Thoracic aorta endothelial cell (primary cell): ENCODE results near the gene SRRM5. TPM values are rescaled to one million over a fixed set of nuclear protein-coding genes. Genes with fewer than 3 reads are reported as not detected.

Experiments
- small RNA-seq: library from RNA; depleted of rRNA; stranded (forward); fragments of <200 nt; gene quantifications from one replicate; pipeline ENCODE3, GENCODE V24; 2012
- total RNA-seq: library from RNA; depleted of rRNA; stranded (reverse); fragments of >200 nt; gene quantifications from 2 replicates; pipeline ENCODE4 v1.2.3, GENCODE V29; 2012

Gene SRRM5
- total RNA-seq = 0.07 and 0.27 TPM in 2 replicates

GRCh38 chr19:43611788-43612187 is at the start of gene SRRM5:
TSS of gene SRRM5 (plus strand) at chr19:43612088. CDS start at chr19:43612122, 34 bp downstream.

GRCh38 chr19:43575156-43575950 is 36.5 kb upstream of the SRRM5 start, which contains the start of the genes PINLYP and XRCC1:
TSS of gene PINLYP (plus strand) at chr19:43575801. CDS start at chr19:43577192, 1,391 bp downstream.
TSS of gene XRCC1 (minus strand) at chr19:43575527. CDS start at chr19:43575458, 69 bp downstream.

GRCh38 chr19:43595999-43596841 is 15.7 kb upstream of the SRRM5 start, which contains the start of the genes IRGQ and ZNF576:
TSS of gene IRGQ (minus strand) at chr19:43596134. CDS start at chr19:43595338, 796 bp downstream.
TSS of gene ZNF576 (plus strand) at chr19:43596595. CDS start at chr19:43597109, 514 bp downstream.

GRCh38 chr19:43619262-43620060 is 7.6 kb downstream of the SRRM5 start, which contains the start of gene ZNF428:
TSS of gene ZNF428 (minus strand) at chr19:43619629. CDS start at chr19:43614304, 5,325 bp downstream.

GRCh38 chr19:43639519-43640423 is 27.9 kb downstream of the SRRM5 start, which contains the start of gene CADM4:
TSS of gene CADM4 (minus strand) at chr19:43639850. CDS start at chr19:43639790, 60 bp downstream.

Small RNA genes within 50 kb of the gene (small RNA-seq; reads per million reads assigned to genes)
- not detected for gene RN7SL368P

Other genes with a start within 250 kb of the SRRM5 start
- not detected in 2 replicates for gene TEX101, start 197.2 kb upstream of the SRRM5 start, total RNA-seq
- not detected in 2 replicates for gene LYPD3, start 146.5 kb upstream of the SRRM5 start, total RNA-seq
- 6.4 and 9.0 TPM in 2 replicates for gene PHLDB3, start 107.3 kb upstream of the SRRM5 start, total RNA-seq
- gene ETHE1, start 84.9 kb upstream of the SRRM5 start, total RNA-seq = 31.0 and 40.1 TPM in 2 replicates
- gene ZNF575, start 78.9 kb upstream of the SRRM5 start, total RNA-seq = 0.27 TPM in 1 of 2 replicates, not detected in the other
- 19.9 and 26.4 TPM in 2 replicates for gene XRCC1, start 36.6 kb upstream of the SRRM5 start, total RNA-seq
- gene PINLYP, start 36.3 kb upstream of the SRRM5 start, total RNA-seq = 0.22 and 0.27 TPM in 2 replicates
- 28.9 TPM in 2 replicates for gene IRGQ, start 16.0 kb upstream of the SRRM5 start, total RNA-seq
- gene ZNF576, start 15.5 kb upstream of the SRRM5 start, total RNA-seq = 9.3 and 9.8 TPM in 2 replicates
- 21.3 and 22.3 TPM in 2 replicates for gene ZNF428, start 7.5 kb downstream of the SRRM5 start, total RNA-seq
- gene CADM4, start 27.8 kb downstream of the SRRM5 start, total RNA-seq = 1.6 and 1.7 TPM in 2 replicates
- 72.7 and 78.2 TPM in 2 replicates for gene PLAUR, start 58.1 kb downstream of the SRRM5 start, total RNA-seq
- gene IRGC, start 104.0 kb downstream of the SRRM5 start, total RNA-seq = not detected in 2 replicates
- gene SMG9, start 142.9 kb downstream of the SRRM5 start, total RNA-seq = 15.7 and 20.4 TPM in 2 replicates
- 0.53 and 1.3 TPM in 2 replicates for gene KCNN4, start 168.9 kb downstream of the SRRM5 start, total RNA-seq
- 0.13 and 0.29 TPM in 2 replicates for gene LYPD5, start 190.4 kb downstream of the SRRM5 start, total RNA-seq
- 9.2 and 9.8 TPM in 2 replicates for gene ZNF283, start 215.2 kb downstream of the SRRM5 start, total RNA-seq